Liver (tissue), 9 donors: ENCODE results near the gene ALG1. TPM values are rescaled to one million over a fixed set of nuclear protein-coding genes. Genes with fewer than 3 reads are reported as not detected.

Experiments
- DNase-seq: peaks from one replicate; pipeline ENCODE4 v3.0.0-alpha.2; 2017; ENCODE audit warnings: low spot score
- H3K27ac ChIP-seq, 2 donors: one replicate each; pipeline ENCODE4 v1.7.0; 2013; ENCODE audit warnings: inconsistent platforms in 2 of 2, low read length in 2 of 2, control low read depth in 1 of 2, low read depth in 1 of 2, mild to moderate bottlenecking in 1 of 2
- H3K27me3 ChIP-seq, 4 donors: one replicate each; pipeline versions ENCODE4 v1.6.1 to v1.7.0; 2013; ENCODE audit warnings: low read length in 3 of 4, inconsistent platforms in 1 of 4, mild to moderate bottlenecking in 1 of 4, moderate library complexity in 1 of 4; ENCODE audit not compliant: control insufficient read depth in 4 of 4, insufficient read depth in 4 of 4
- H3K36me3 ChIP-seq, 4 donors: one replicate each; pipeline versions ENCODE4 v1.6.1 to v1.7.0; 2013; ENCODE audit warnings: low read length in 3 of 4, mild to moderate bottlenecking in 3 of 4, low read depth in 1 of 4, moderate library complexity in 1 of 4; ENCODE audit not compliant: control insufficient read depth in 4 of 4, insufficient read depth in 3 of 4
- H3K4me1 ChIP-seq, 4 donors: one replicate each; pipeline versions ENCODE4 v1.6.1 to v1.7.0; 2013; ENCODE audit warnings: low read length in 3 of 4, mild to moderate bottlenecking in 3 of 4, moderate library complexity in 1 of 4; ENCODE audit not compliant: control insufficient read depth in 4 of 4, insufficient read depth in 4 of 4
- H3K4me3 ChIP-seq, 3 donors: one replicate each; pipeline versions ENCODE4 v1.6.1 to v1.7.0; 2013; ENCODE audit warnings: low read length in 3 of 3, control low read depth in 1 of 3, low read depth in 1 of 3, mild to moderate bottlenecking in 1 of 3
- H3K9ac ChIP-seq, 2 donors: one replicate each; pipeline ENCODE4 v1.7.0; 2013; ENCODE audit warnings: low read length in 2 of 2, mild to moderate bottlenecking in 2 of 2, moderate library complexity in 2 of 2, control low read depth in 1 of 2, low read depth in 1 of 2
- H3K9me3 ChIP-seq, 4 donors: one replicate each; pipeline versions ENCODE4 v1.6.1 to v1.7.0; 2013; ENCODE audit warnings: low read length in 3 of 4; ENCODE audit not compliant: control insufficient read depth in 4 of 4
- EGR1 ChIP-seq, 2 donors: IDR thresholded peaks; 2 replicates each; pipeline ENCODE4 v1.6.1; 2016 to 2018; ENCODE audit warnings: antibody characterized with exemption in 2 of 2, low read depth in 2 of 2
- FOXA1 ChIP-seq: IDR thresholded peaks from 2 replicates; pipeline ENCODE4 v1.6.1; 2016; ENCODE audit warnings: antibody characterized with exemption
- FOXA2 ChIP-seq: IDR thresholded peaks from 2 replicates; pipeline ENCODE4 v1.6.1; 2016; ENCODE audit warnings: antibody characterized with exemption
- GABPA ChIP-seq, 2 donors: IDR thresholded peaks in 1 of 2; conservative IDR thresholded peaks in 1 of 2; 2 replicates each; pipeline ENCODE4 v1.6.1; 2016; ENCODE audit warnings: antibody characterized with exemption in 2 of 2, mild to moderate bottlenecking in 1 of 2, moderate library complexity in 1 of 2
- HNF4A ChIP-seq, 2 donors: conservative IDR thresholded peaks; 2 replicates each; pipeline ENCODE4 v1.6.1; 2016; ENCODE audit warnings: antibody characterized with exemption in 2 of 2, mild to moderate bottlenecking in 2 of 2
- HNF4G ChIP-seq: IDR thresholded peaks from 2 replicates; pipeline ENCODE4 v1.6.1; 2016; ENCODE audit warnings: antibody characterized with exemption
- JUND ChIP-seq, 2 donors: IDR thresholded peaks; 2 replicates each; pipeline ENCODE4 v1.6.1; 2016; ENCODE audit warnings: antibody characterized with exemption in 2 of 2
- NR2F2 ChIP-seq: IDR thresholded peaks from 2 replicates; pipeline ENCODE4 v1.6.1; 2016; ENCODE audit warnings: antibody characterized with exemption
- RAD21 ChIP-seq, 2 donors: IDR thresholded peaks; 2 replicates each; pipeline ENCODE4 v1.6.1; 2016; ENCODE audit warnings: antibody characterized with exemption in 2 of 2, mild to moderate bottlenecking in 2 of 2
- RXRA ChIP-seq, 2 donors: IDR thresholded peaks; 2 replicates each; pipeline ENCODE4 v1.6.1; 2017 to 2018; ENCODE audit warnings: antibody characterized with exemption in 2 of 2, mild to moderate bottlenecking in 1 of 2
- SP1 ChIP-seq: IDR thresholded peaks from 2 replicates; pipeline ENCODE4 v1.6.1; 2018; ENCODE audit warnings: antibody characterized with exemption, mild to moderate bottlenecking
- TAF1 ChIP-seq: conservative IDR thresholded peaks from 2 replicates; pipeline ENCODE4 v1.6.1; 2016; ENCODE audit warnings: antibody characterized with exemption, mild to moderate bottlenecking
- YY1 ChIP-seq: IDR thresholded peaks from 2 replicates; pipeline ENCODE4 v1.6.1; 2016; ENCODE audit warnings: antibody characterized with exemption, mild to moderate bottlenecking
- WGBS: extraction: QIAGEN DNeasy Blood & Tissue Kit; methylation state at CpG from one replicate; pipeline ENCODE4 v1.1.7; 2013; 5-methylcytosine and 5-hydroxymethylcytosine counted together
- polyA plus RNA-seq, 2 donors: library from polyadenylated mRNA; stranded (reverse) in 1 of 2; unstranded in 1 of 2; fragments of 200-250 nt in 1 of 2; fragments of >200 nt in 1 of 2; fragmentation: Nextera tagmentation in 1 of 2; extraction: Ambion mirVana in 1 of 2; gene quantifications; one replicate each; pipeline versions ENCODE4 v1.2.1 to v1.2.3, GENCODE V29; 2013 to 2015
- total RNA-seq, 2 donors: library from RNA; depleted of rRNA; stranded (reverse); fragments of >200 nt; gene quantifications; one replicate each; pipeline ENCODE4 v1.2.3, GENCODE V29; 2014
- TF ChIP-seq, protein P1 (sequence below): IDR thresholded peaks from 2 replicates; pipeline ENCODE4 v1.6.1; 2016; ENCODE audit warnings: antibody characterized with exemption
- TF ChIP-seq, protein P2 (sequence below): IDR thresholded peaks from 2 replicates; pipeline ENCODE4 v1.6.1; 2016; ENCODE audit warnings: antibody characterized with exemption
- TF ChIP-seq, protein P3 (sequence below): fragments of 150-350 bp; IDR thresholded peaks from 2 replicates; pipeline ENCODE4 v1.5.1; 2017; ENCODE audit warnings: improper control_type of control experiment, low read depth, low read length; ENCODE audit not compliant: missing input control
- TF ChIP-seq, protein P4 (sequence below): IDR thresholded peaks from 2 replicates; pipeline ENCODE4 v1.6.1; 2016; ENCODE audit warnings: antibody characterized with exemption, mild to moderate bottlenecking
- donor health status: healthy.
- donor health status: healthy.
- donor health status: healthy.
- donor health status: healthy.
- donor health status: healthy.

ALG1 gene
- total and polyA plus RNA-seq, 4 donors = 18.9 to 25.4 (median 20.6) TPM

GRCh38 chr16:5034167-5034523 is 37.5 kb upstream of the ALG1 start (continued):
- no peak for TF ChIP-seq HNF4A (conservative IDR thresholded peaks at IDR 0.05)
- TF ChIP-seq SP1 = no peak
- TF ChIP-seq NR2F2 = no peak
- TF ChIP-seq JUND (IDR thresholded peaks at IDR 0.05) = no peak
- TF ChIP-seq RAD21 (IDR thresholded peaks at IDR 0.05) = no peak

- WGBS = 87% methylated on average over 1 of the region's 1 CpG
- TF ChIP-seq GABPA (IDR thresholded peaks at IDR 0.05 in 1 of 2, conservative IDR thresholded peaks at IDR 0.05 in 1 of 2) = no peak
- no peak for TF ChIP-seq NR2F2
- TF ChIP-seq FOXA2 = no peak
- TF ChIP-seq, protein P1, sequence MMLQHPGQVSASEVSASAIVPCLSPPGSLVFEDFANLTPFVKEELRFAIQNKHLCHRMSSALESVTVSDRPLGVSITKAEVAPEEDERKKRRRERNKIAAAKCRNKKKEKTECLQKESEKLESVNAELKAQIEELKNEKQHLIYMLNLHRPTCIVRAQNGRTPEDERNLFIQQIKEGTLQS = no peak
- TF ChIP-seq, protein P2, sequence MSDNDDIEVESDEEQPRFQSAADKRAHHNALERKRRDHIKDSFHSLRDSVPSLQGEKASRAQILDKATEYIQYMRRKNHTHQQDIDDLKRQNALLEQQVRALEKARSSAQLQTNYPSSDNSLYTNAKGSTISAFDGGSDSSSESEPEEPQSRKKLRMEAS = no peak
- TF ChIP-seq RAD21 (IDR thresholded peaks at IDR 0.05) = no peak
- no peak for TF ChIP-seq SP1
- no peak for TF ChIP-seq RXRA (IDR thresholded peaks at IDR 0.05)
- DNase-seq = no peak
- H3K36me3 ChIP-seq = no peaks in the 10 kb centered on the region
- no peak overlapping the region for H3K4me3 ChIP-seq
- H3K9ac ChIP-seq = no peak overlapping the region
- H3K9me3 ChIP-seq = no peaks in the 10 kb centered on the region
- no peak overlapping the region for H3K27ac ChIP-seq
- no peaks in the 10 kb centered on the region for H3K27me3 ChIP-seq
- H3K4me1 ChIP-seq = peaks cover 3 to 18% (median 16%) of the 10 kb centered on the region in 4 donors
These were observed 35.8 kb upstream of the ALG1 start for GRCh38 chr16:5035909-5036227.

- H3K27ac ChIP-seq = no peak overlapping the region
- DNase-seq = no peak
These were observed 35.2 kb upstream of the ALG1 start for GRCh38 chr16:5036228-5037156.

DNA sequence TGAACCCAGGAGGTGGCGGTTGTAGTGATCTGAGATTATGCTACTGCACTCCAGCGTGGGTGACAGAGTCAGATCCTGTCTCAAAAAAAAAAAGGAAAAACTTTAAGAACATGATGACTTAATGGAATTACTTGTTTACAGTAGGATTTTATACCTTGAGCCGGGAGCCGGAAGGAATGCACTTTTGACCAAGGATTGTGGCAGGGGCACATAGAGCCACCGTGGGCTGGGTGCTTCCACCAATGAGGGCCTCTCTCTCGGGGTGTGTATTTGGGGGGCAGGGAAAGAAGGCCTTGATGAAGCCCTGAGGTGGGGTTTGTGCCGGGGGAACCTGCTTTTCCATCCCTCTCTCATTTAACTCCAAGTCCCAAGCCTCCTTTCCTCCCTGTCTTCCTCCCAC is 31.2 kb upstream of the ALG1 start:
- 82% methylated on average over 7 of the region's 7 CpGs for WGBS
- no peak overlapping the region for H3K9ac ChIP-seq

More at GRCh38 chr16:5036228-5037156, 35.2 kb upstream of the ALG1 start:
- Histone ChIP-seq H3K9me3 (no peaks in the 10 kb centered on the region), H3K27me3 (no peaks in the 10 kb centered on the region), H3K9ac (no peak overlapping the region), H3K36me3 (no peaks in the 10 kb centered on the region), H3K4me3 (no peak overlapping the region), H3K4me1 (peaks cover 3 to 18% (median 16%) of the 10 kb centered on the region in 4 donors)
- TF ChIP-seq TAF1 = no peak
- TF ChIP-seq NR2F2 = no peak
- TF ChIP-seq FOXA1 = no peak
- 71% methylated on average over 12 of the region's 12 CpGs for WGBS

More for the DNA sequence above, 31.2 kb upstream of the ALG1 start:
- H3K27ac ChIP-seq = no peak overlapping the region
- H3K4me3 ChIP-seq = no peak overlapping the region
- H3K9me3 ChIP-seq = no peaks in the 10 kb centered on the region
- DNase-seq = no peak
- H3K27me3 ChIP-seq = no peaks in the 10 kb centered on the region
- H3K36me3 ChIP-seq = no peaks in the 10 kb centered on the region
- H3K4me1 ChIP-seq = no peaks in the 10 kb centered on the region
- TF ChIP-seq SP1 = no peak
- no peak for TF ChIP-seq FOXA2
- no peak for TF ChIP-seq GABPA (IDR thresholded peaks at IDR 0.05 in 1 of 2, conservative IDR thresholded peaks at IDR 0.05 in 1 of 2)
- TF ChIP-seq HNF4G = no peak
- TF ChIP-seq, protein P1 = no peak
- no peak for TF ChIP-seq EGR1 (IDR thresholded peaks at IDR 0.05; ENCODE audit: low read depth in 2 of 2)
- TF ChIP-seq YY1 = no peak
- TF ChIP-seq HNF4A (conservative IDR thresholded peaks at IDR 0.05) = no peak
- TF ChIP-seq TAF1 = no peak
- TF ChIP-seq RAD21 (IDR thresholded peaks at IDR 0.05) = no peak
- no peak for TF ChIP-seq RXRA (IDR thresholded peaks at IDR 0.05)
- TF ChIP-seq, protein P3, sequence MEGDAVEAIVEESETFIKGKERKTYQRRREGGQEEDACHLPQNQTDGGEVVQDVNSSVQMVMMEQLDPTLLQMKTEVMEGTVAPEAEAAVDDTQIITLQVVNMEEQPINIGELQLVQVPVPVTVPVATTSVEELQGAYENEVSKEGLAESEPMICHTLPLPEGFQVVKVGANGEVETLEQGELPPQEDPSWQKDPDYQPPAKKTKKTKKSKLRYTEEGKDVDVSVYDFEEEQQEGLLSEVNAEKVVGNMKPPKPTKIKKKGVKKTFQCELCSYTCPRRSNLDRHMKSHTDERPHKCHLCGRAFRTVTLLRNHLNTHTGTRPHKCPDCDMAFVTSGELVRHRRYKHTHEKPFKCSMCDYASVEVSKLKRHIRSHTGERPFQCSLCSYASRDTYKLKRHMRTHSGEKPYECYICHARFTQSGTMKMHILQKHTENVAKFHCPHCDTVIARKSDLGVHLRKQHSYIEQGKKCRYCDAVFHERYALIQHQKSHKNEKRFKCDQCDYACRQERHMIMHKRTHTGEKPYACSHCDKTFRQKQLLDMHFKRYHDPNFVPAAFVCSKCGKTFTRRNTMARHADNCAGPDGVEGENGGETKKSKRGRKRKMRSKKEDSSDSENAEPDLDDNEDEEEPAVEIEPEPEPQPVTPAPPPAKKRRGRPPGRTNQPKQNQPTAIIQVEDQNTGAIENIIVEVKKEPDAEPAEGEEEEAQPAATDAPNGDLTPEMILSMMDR = no peak
- TF ChIP-seq JUND (IDR thresholded peaks at IDR 0.05) = no peak
- no peak for TF ChIP-seq FOXA1
- TF ChIP-seq, protein P4, sequence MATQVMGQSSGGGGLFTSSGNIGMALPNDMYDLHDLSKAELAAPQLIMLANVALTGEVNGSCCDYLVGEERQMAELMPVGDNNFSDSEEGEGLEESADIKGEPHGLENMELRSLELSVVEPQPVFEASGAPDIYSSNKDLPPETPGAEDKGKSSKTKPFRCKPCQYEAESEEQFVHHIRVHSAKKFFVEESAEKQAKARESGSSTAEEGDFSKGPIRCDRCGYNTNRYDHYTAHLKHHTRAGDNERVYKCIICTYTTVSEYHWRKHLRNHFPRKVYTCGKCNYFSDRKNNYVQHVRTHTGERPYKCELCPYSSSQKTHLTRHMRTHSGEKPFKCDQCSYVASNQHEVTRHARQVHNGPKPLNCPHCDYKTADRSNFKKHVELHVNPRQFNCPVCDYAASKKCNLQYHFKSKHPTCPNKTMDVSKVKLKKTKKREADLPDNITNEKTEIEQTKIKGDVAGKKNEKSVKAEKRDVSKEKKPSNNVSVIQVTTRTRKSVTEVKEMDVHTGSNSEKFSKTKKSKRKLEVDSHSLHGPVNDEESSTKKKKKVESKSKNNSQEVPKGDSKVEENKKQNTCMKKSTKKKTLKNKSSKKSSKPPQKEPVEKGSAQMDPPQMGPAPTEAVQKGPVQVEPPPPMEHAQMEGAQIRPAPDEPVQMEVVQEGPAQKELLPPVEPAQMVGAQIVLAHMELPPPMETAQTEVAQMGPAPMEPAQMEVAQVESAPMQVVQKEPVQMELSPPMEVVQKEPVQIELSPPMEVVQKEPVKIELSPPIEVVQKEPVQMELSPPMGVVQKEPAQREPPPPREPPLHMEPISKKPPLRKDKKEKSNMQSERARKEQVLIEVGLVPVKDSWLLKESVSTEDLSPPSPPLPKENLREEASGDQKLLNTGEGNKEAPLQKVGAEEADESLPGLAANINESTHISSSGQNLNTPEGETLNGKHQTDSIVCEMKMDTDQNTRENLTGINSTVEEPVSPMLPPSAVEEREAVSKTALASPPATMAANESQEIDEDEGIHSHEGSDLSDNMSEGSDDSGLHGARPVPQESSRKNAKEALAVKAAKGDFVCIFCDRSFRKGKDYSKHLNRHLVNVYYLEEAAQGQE = no peak
- TF ChIP-seq, protein P2 = no peak
